HL-60/S4 (cell line): Measurements from ENCODE around the gene MEG3.

ENCODE experiments used
- in situ Hi-C: fragments of 300-500 bp; cut with MboI; formaldehyde crosslinking; loops from 2 replicates; pipeline ENCODE4 v1.14.3; 2022; ENCODE audit warnings: low sequenced_read_pairs

MEG3 gene

GRCh38 chr14:100892496-100893227, 66.7 kb downstream of the MEG3 start:
- in situ Hi-C loops: no loop called here

DNA sequence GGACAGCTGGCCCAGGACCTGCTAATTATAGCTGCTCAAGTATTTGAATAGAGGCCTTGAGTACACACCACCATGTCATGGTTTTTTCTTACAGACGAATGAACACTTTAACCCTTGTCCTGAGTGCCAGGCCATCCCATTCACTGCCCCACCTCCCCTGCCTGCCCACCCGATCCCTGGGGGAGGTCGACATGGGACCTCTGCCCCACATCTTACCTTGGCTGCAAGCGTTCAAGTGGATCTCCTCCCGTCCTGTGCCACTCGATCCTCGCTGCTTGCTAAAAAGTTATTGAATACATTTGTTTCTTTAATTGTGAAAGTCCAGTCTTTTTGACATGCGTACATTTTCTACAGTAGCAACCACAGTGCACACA, 67.3 kb downstream of the MEG3 start:
- in situ Hi-C loops: no loop called here

- in situ Hi-C loops: no loop called here
These were observed 67.8 kb downstream of the MEG3 start for GRCh38 chr14:100893760-100894159.

- in situ Hi-C loops: no loop called here
These were observed 68.5 kb downstream of the MEG3 start for GRCh38 chr14:100894416-100894815.

GRCh38 chr14:100895411-100895810, 69.5 kb downstream of the MEG3 start:
- in situ Hi-C loops: no loop called here

- in situ Hi-C loops: no loop called here
These were observed 70.6 kb downstream of the MEG3 start for GRCh38 chr14:100896369-100897060.

GRCh38 chr14:100898465-100898864, 72.5 kb downstream of the MEG3 start:
- in situ Hi-C loops: no loop called here

DNA sequence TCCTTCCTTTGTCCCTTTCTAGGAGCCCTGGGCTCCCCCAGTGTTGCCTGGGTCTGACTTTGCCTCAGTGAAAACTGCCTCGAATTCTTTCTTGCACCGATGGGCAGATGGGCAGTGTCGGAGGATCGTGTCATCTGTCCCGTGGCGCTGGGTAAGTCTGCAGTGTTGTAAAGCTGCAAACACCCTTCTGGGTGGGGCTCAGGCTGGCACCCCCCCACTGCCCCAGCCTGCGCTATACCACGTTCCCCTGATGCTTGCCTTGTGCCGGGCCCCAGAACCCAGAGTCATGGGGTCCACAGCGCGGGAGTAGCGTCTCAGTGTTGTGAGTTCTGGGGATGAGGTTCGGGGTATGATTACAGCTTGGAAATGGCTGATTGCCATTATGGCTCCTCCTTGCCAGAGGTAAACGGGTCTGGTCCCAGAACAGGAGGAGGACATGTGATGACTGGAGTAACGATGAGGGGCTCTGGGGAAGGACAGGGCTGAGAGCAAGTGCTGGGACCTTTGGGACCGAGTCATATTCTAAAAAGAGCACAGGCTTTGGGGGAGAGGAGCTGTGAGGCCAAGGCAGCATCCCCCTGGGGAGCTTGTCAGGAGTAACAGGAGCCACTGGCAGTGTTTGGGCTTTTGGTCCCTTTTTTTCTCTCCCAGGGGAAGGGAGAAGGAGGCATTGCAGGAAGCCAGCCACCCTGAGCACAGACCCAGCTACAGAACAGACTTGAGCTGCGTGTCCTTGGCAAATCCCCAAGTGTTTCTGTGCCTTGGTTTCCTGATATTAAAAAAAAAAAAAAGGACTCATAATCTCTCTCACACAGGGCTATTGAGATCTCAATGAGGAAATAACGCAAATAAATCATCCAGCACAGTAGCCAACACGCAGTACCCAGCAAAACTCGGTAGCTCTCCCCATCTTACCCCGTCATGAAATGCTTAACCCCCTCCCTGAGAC, 73.3 kb downstream of the MEG3 start:
- in situ Hi-C loops: no loop called here

- in situ Hi-C loops: loop anchor here (25.0 kb wide), 1 partner anchor 337 kb away; no protein-coding TSS in a partner anchor
These were observed 74.2 kb downstream of the MEG3 start for GRCh38 chr14:100899884-100900771.

- in situ Hi-C loops: loop anchor here (25.0 kb wide), 1 partner anchor 336 kb away; no protein-coding TSS in a partner anchor
These were observed 75.0 kb downstream of the MEG3 start for GRCh38 chr14:100900837-100901390.

DNA sequence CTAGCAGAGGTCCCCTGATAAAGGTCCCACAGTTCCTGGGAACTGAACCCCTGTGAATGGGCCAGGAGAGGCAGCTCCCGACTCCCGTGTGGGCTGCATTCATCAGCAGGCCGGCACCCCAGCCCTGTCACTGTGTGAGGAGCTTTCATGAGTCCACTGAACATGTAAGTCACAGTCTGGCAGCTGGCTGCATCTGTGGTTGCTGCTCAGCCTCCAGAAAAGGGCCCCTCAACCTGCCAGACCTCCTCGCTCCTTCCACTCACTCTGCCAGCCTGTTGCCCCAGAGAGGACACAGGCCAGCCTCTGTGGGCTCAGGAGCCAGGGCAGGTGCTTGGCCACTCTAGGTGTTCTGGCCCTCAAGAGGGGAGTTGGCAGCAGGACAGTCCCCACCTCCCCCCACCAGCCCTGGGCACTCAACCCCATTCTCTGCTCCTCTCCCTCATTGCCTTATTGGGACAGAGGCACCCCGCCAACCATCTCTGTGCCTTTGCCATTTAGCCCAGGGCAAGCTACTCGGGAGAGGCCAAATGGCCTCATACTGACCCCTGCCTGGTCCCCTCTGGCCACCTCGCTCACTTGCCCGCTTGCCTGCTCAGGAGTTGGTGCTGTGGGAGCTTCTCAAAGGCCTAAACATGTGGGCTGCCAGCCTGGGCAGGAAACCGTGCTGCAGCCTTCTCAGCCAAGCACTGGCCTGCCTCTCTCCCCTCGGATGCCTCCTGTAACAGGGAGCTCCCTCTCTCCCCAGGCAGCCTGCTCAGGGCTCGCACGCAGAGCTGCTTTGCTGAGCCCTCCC, 75.7 kb downstream of the MEG3 start:
- in situ Hi-C loops: loop anchor here (25.0 kb wide), 1 partner anchor 336 kb away; no protein-coding TSS in a partner anchor

GRCh38 chr14:100902295-100903133, 76.6 kb downstream of the MEG3 start:
- in situ Hi-C loops: loop anchor here (25.0 kb wide), 1 partner anchor 335 kb away; no protein-coding TSS in a partner anchor

DNA sequence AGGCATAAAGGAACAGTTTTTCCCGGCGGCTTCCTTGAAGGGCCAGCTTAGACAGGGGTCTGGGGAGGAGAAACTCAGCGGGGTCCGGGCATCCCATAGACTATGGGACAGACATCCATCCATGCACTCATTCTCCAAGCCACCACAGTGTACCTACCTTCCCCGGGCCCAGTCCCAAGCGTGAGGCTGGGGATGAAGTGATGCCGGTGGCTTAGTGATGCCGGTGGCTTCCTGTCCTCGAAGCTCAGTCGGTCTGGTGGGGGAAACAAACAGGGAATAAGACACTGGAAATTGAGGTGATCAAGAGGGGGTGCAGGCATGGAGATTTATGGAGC, 77.2 kb downstream of the MEG3 start:
- in situ Hi-C loops: loop anchor here (25.0 kb wide), 1 partner anchor 334 kb away; no protein-coding TSS in a partner anchor

DNA sequence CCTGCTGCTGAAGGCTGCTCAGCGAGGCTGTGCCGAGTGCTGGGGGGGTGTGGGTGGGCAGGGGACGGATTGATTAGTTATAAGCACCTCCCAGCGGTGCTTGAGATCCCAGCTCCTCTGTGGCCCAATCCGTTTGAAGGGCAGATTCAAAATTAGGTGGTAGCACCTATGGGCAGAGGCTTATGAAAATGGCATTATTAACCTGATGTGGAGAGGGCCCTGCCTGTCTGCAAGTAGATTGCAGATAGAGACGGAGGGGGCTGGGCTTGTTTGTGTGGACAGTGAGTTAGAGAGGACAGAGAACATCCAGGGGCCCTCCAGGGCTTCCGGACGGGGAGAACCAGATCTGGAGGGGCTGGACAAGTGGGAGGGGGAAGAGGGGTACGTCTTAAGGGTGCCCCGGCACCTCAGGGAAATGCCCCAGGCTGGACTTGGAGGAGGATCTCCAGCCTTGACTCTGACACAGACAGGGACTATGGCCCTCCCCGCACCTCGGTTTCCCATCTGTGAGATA, 77.8 kb downstream of the MEG3 start, which contains the start of gene RTL1:
TSS of gene RTL1 (minus strand) at position 51 of the 514 bp plus-strand sequence. CDS start 18,934 bp downstream, outside the sequence.
- in situ Hi-C loops: loop anchor here (25.0 kb wide), 1 partner anchor 334 kb away; no protein-coding TSS in a partner anchor

- in situ Hi-C loops: loop anchor here (25.0 kb wide), 1 partner anchor 333 kb away; no protein-coding TSS in a partner anchor
These were observed 78.6 kb downstream of the MEG3 start for GRCh38 chr14:100904307-100905087.

DNA sequence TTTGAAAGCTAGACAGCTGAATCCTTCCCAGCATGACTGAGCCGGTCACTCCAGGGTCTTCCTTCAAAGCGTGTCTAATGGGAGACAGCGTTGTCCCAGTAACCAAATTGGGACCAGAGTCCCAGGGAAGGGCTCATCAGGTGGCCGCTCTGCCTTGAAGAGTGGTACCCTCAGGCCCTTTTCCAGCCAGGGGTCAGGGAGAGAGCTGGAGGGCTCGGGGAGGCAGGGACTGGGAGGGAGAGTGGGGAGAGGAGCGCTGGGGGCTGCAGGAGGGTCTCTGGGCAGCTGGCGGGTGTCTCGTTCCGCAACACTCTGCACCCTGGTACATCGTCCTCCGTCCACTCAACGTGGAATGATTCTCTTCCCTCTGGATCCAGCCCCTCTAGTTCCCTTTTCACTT, 79.2 kb downstream of the MEG3 start:
- in situ Hi-C loops: loop anchor here (25.0 kb wide), 1 partner anchor 332 kb away; no protein-coding TSS in a partner anchor

- in situ Hi-C loops: loop anchor here (25.0 kb wide), 1 partner anchor 331 kb away; no protein-coding TSS in a partner anchor
These were observed 80.5 kb downstream of the MEG3 start for GRCh38 chr14:100906420-100906819.
